Prostate gland (tissue), 2 donors: ENCODE data around the gene PCDHB6. TPM values are rescaled to one million over a fixed set of nuclear protein-coding genes. Genes with fewer than 3 reads are reported as not detected.
"Not testable (repeated sequence)": the region's sequence is repeated elsewhere in the genome, so short reads cannot be mapped to it uniquely, and the experiment has no call there.

Source experiments
- DNase-seq: peaks from one replicate; pipeline ENCODE4 v3.0.0-alpha.2; 2019; ENCODE audit warnings: low spot score
- H3K27ac ChIP-seq, 2 donors: fragments of 200-600 bp; sonication (generic); 2 replicates each; pipeline ENCODE4 v1.5.1; 2017 to 2019
- H3K27me3 ChIP-seq: fragments of 200-600 bp; sonication (generic); replicated peaks from 2 replicates; pipeline ENCODE4 v1.5.1; 2019; ENCODE audit not compliant: insufficient read depth
- H3K36me3 ChIP-seq, 2 donors: fragments of 200-600 bp; sonication (generic); 1 replicate in 1 of 2; 2 replicates in 1 of 2; pipeline versions ENCODE4 v1.5.1 to v1.8.1; 2017 to 2019
- H3K4me1 ChIP-seq: fragments of 200-600 bp; sonication (generic); replicated peaks from 2 replicates; pipeline ENCODE4 v1.5.1; 2019
- H3K4me3 ChIP-seq, 2 donors: fragments of 200-600 bp; sonication (generic); 2 replicates each; pipeline ENCODE4 v1.5.1; 2017 to 2019
- H3K9me3 ChIP-seq: fragments of 200-600 bp; sonication (generic); 2 replicates; pipeline ENCODE4 v1.5.1; 2017
- POLR2A ChIP-seq: fragments of 450-650 bp; IDR thresholded peaks from one replicate; pipeline ENCODE4 v1.6.1; 2016; ENCODE audit warnings: antibody characterized with exemption, mild to moderate bottlenecking
- POLR2AphosphoS5 ChIP-seq: sonication (generic); formaldehyde crosslinking; IDR thresholded peaks from one replicate; pipeline ENCODE4 v1.6.1; 2017; ENCODE audit warnings: antibody characterized with exemption
- WGBS: methylation state at CpG from one replicate; pipeline ENCODE4 v1.1.5; 2018; 5-methylcytosine and 5-hydroxymethylcytosine counted together
- intact Hi-C: fragments of 100-400 bp; cut with DNase I; formaldehyde crosslinking; loops from one replicate; pipeline ENCODE4 v1.14.2; 2022
- total RNA-seq, 2 donors: library from RNA; depleted of rRNA; stranded (reverse); fragments of >200 nt; gene quantifications; one replicate each; pipeline ENCODE4 v1.1.0, GENCODE V29; 2016
- TF ChIP-seq, protein P1 (sequence below), 4 experiments: fragments of 200-600 bp in 2 of 4; fragments of 450-650 bp in 2 of 4; sonication (generic) in 2 of 4; IDR thresholded peaks; 1 replicate in 3 of 4; 2 replicates in 1 of 4; pipeline ENCODE4 v1.5.1; 2016 to 2019; ENCODE audit warnings: antibody characterized with exemption in 4 of 4, mild to moderate bottlenecking in 2 of 4, moderate library complexity in 2 of 4

The PCDHB6 gene
- total RNA-seq, 2 donors from 2014 or later, result 0.87 to 2.6 TPM

GRCh38 chr5:141119250-141119649 is 30.6 kb upstream of the PCDHB6 start:
- intact Hi-C loops, result no loop called here
- WGBS, result 37% methylated on average over 2 of the region's 2 CpGs
- no peaks in the 10 kb centered on the region for H3K27me3 ChIP-seq
- no peaks in the 10 kb centered on the region for H3K9me3 ChIP-seq
- DNase-seq, result no peak
- no peak overlapping the region for H3K4me3 ChIP-seq
- no peak overlapping the region for H3K27ac ChIP-seq
- H3K36me3 ChIP-seq, result no peaks in the 10 kb centered on the region
- no peaks in the 10 kb centered on the region for H3K4me1 ChIP-seq
- TF ChIP-seq POLR2AphosphoS5 (no peak), POLR2A (no peak)
- TF ChIP-seq, protein P1, sequence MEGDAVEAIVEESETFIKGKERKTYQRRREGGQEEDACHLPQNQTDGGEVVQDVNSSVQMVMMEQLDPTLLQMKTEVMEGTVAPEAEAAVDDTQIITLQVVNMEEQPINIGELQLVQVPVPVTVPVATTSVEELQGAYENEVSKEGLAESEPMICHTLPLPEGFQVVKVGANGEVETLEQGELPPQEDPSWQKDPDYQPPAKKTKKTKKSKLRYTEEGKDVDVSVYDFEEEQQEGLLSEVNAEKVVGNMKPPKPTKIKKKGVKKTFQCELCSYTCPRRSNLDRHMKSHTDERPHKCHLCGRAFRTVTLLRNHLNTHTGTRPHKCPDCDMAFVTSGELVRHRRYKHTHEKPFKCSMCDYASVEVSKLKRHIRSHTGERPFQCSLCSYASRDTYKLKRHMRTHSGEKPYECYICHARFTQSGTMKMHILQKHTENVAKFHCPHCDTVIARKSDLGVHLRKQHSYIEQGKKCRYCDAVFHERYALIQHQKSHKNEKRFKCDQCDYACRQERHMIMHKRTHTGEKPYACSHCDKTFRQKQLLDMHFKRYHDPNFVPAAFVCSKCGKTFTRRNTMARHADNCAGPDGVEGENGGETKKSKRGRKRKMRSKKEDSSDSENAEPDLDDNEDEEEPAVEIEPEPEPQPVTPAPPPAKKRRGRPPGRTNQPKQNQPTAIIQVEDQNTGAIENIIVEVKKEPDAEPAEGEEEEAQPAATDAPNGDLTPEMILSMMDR (IDR thresholded peaks at IDR 0.05), result no peak

DNA sequence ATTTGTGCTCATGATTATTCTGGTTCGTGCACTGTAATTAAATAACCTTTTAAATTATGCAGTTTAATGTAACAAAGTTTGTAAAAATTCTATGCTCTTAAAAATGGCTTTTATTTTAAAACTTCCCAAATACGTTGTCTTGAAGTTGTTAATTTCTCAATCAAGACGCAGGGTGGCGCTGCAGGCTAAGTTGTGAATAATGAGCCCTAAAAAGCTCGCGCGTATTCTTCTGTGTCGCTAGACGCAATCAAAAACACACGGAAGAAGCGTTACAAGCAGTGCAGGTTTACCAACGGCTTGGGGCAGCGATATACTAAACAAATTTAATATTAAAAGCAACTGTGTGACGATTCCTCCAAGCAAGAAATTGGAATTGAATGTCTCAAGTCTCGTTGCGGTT is 28.3 kb upstream of the PCDHB6 start, which contains the start of gene PCDHB4:
Gene PCDHB4 (plus strand): TSS at position 256 of the 400 bp plus-strand sequence. CDS start 181 bp downstream, outside the sequence.
- no peaks in the 10 kb centered on the region for H3K36me3 ChIP-seq
- H3K4me3 ChIP-seq, result no peak within 1 kb of the TSS
- H3K9me3 ChIP-seq, result no peaks in the 10 kb centered on the region
- no peaks in the 10 kb centered on the region for H3K4me1 ChIP-seq
- TF ChIP-seq, protein P1 (IDR thresholded peaks at IDR 0.05), result peak in 1 of 4 experiments; percentile 20
- no peak for TF ChIP-seq POLR2A
- WGBS, result 19% methylated on average over 16 of the region's 16 CpGs
- H3K27me3 ChIP-seq, result no peaks in the 10 kb centered on the region
- no peak for DNase-seq
- intact Hi-C loops, result no loop called here
- no peak within 1 kb of the TSS for H3K27ac ChIP-seq

DNA sequence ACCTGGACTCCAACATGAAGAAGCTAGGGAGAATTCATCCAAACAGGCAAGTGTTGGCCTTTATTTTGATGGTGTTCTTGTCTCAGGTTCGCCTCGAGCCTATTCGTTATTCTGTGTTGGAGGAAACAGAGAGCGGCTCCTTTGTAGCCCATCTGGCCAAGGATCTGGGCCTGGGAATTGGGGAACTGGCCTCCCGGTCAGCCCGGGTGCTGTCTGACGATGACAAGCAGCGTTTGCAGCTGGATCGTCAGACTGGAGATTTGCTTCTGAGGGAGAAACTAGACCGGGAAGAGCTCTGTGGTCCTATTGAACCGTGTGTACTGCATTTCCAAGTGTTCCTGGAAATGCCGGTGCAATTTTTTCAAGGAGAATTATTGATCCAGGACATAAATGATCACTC is 27.9 kb upstream of the PCDHB6 start:
- no peaks in the 10 kb centered on the region for H3K36me3 ChIP-seq
- 35% methylated on average over 12 of the region's 12 CpGs for WGBS
- no peaks in the 10 kb centered on the region for H3K27me3 ChIP-seq
- no peaks in the 10 kb centered on the region for H3K4me1 ChIP-seq
- intact Hi-C loops, result no loop called here
- H3K9me3 ChIP-seq, result no peaks in the 10 kb centered on the region
- no peak for TF ChIP-seq POLR2AphosphoS5
- TF ChIP-seq POLR2A, result no peak
- TF ChIP-seq, protein P1 (IDR thresholded peaks at IDR 0.05), result no peak
- H3K4me3 ChIP-seq, result no peak overlapping the region
- DNase-seq, result no peak
- no peak overlapping the region for H3K27ac ChIP-seq

DNA sequence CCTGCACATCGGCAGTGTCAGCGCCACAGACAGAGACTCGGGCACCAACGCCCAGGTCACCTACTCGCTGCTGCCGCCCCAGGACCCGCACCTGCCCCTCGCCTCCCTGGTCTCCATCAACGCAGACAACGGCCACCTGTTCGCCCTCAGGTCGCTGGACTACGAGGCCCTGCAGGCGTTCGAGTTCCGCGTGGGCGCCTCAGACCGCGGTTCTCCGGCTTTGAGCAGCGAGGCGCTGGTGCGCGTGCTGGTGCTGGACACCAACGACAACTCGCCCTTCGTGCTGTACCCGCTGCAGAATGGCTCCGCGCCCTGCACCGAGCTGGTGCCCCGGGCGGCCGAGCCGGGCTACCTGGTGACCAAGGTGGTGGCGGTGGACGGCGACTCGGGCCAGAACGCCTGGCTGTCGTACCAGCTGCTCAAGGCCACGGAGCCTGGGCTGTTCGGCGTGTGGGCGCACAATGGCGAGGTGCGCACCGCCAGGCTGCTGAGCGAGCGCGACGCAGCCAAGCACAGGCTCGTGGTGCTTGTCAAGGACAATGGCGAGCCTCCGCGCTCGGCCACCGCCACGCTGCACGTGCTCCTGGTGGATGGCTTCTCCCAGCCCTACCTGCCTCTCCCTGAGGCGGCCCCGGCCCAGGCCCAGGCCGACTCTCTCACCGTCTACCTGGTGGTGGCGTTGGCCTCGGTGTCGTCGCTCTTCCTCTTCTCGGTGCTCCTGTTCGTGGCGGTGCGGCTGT is 26.3 kb upstream of the PCDHB6 start:
- H3K4me3 ChIP-seq, H3K27ac ChIP-seq, intact Hi-C loops, H3K9me3 ChIP-seq, DNase-seq, H3K4me1 ChIP-seq, H3K27me3 ChIP-seq, H3K36me3 ChIP-seq: not testable (repeated sequence)
- 26% methylated on average over 30 of the region's 73 CpGs for WGBS

DNA sequence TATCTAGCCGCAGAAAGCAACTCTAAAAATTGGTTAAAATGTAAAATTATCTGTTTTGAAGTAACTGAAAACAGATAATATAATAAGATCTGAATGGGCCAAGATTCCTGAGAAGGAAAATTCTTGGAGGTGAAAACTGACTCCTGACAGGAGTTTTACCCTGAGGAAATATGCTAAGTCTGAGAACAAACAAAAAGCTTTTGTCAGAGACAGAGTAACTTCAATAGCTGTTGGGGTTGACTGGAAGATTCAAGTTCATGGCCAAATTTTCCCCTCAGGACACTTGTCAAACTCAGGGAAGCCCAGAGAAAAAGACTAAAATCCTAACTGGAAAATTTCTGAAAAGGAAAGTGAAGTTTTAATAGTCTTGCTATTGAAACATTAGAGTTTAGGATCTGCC is 22.6 kb upstream of the PCDHB6 start:
- Histone ChIP-seq H3K4me3 (no peak overlapping the region), H3K36me3 (no peaks in the 10 kb centered on the region), H3K27me3 (no peaks in the 10 kb centered on the region), H3K27ac (no peak overlapping the region), H3K4me1 (no peaks in the 10 kb centered on the region), H3K9me3 (no peaks in the 10 kb centered on the region)
- TF ChIP-seq, protein P1 (IDR thresholded peaks at IDR 0.05), result no peak
- TF ChIP-seq POLR2AphosphoS5 (no peak), POLR2A (no peak)
- intact Hi-C loops, result no loop called here
- DNase-seq, result no peak
- WGBS, result 88% methylated on average over 1 of the region's 1 CpG
